Endothelial cell of umbilical vein (primary cell): ENCODE results near the gene TUNAR. TPM values are rescaled to one million over a fixed set of nuclear protein-coding genes. Genes with fewer than 3 reads are reported as not detected.

Source experiments
- BruUV-seq: library from RNA; stranded (reverse); fragments of 400-500 nt; replicated peaks from 2 replicates; lab custom pipeline; 2021; lab: Mats Ljungman, UMichigan
- CTCF ChIA-PET: fragments of 300-600, 350-600 bp; sonication (Branson Sonifier 250); formaldehyde crosslinking; loops from one replicate; lab custom pipeline; 2021; ENCODE audit warnings: antibody characterized with exemption, inconsistent platforms; lab: Charles Lee
- POLR2A ChIA-PET: fragments of 300-600, 350-600 bp; sonication (Branson Sonifier 250); formaldehyde crosslinking; loops from one replicate; lab custom pipeline; 2021; ENCODE audit warnings: antibody characterized with exemption, inconsistent platforms; lab: Charles Lee
- DNase-seq: peaks from one replicate; pipeline ENCODE4 v3.0.0-alpha.2; 2011; ENCODE audit warnings: low read depth, low spot score
- FAIRE-seq: peaks from 2 replicates; lab custom pipeline; 2011; peaks lifted over from hg19 to GRCh38; lab: Jason Lieb, UNC
- H2AFZ ChIP-seq: 2 replicates; pipeline ENCODE4 v1.6.0; 2012; ENCODE audit warnings: low read depth, low read length, control low read depth, inconsistent platforms
- H3K27ac ChIP-seq: 2 replicates; pipeline ENCODE4 v1.5.1; 2011; ENCODE audit warnings: low read depth, mild to moderate bottlenecking, control low read depth, low read length, moderate library complexity; ENCODE audit not compliant: insufficient read depth
- H3K27me3 ChIP-seq, 2 experiments: 2 replicates each; pipeline versions ENCODE4 v1.6.0 to v1.6.1; 2011; ENCODE audit warnings: low read length in 2 of 2, mixed read lengths in 1 of 2; ENCODE audit not compliant: control insufficient read depth in 2 of 2, insufficient read depth in 2 of 2
- H3K36me3 ChIP-seq, 2 experiments: 2 replicates in 1 of 2; 3 replicates in 1 of 2; pipeline ENCODE4 v1.5.1; 2011; ENCODE audit warnings: low read length in 2 of 2, mild to moderate bottlenecking in 1 of 2, moderate library complexity in 1 of 2; ENCODE audit not compliant: control insufficient read depth in 2 of 2, insufficient read depth in 2 of 2; ENCODE audit errors: extremely low read depth in 1 of 2
- H3K4me1 ChIP-seq: 3 replicates; pipeline ENCODE4 v1.5.1; 2011; ENCODE audit warnings: mild to moderate bottlenecking, low read length; ENCODE audit not compliant: control insufficient read depth, insufficient read depth; ENCODE audit errors: extremely low read depth
- H3K4me2 ChIP-seq: 2 replicates; pipeline ENCODE4 v1.6.1; 2011; ENCODE audit warnings: low read length, control low read depth, mixed read lengths; ENCODE audit not compliant: insufficient read depth
- H3K4me3 ChIP-seq, 3 experiments: fragments of 200-600 bp in 1 of 3; sonication (generic), shearing (Covaris generic) in 1 of 3; replicated peaks in 1 of 3; 2 replicates each; pipeline ENCODE4 v1.5.1; 2011 to 2016; ENCODE audit warnings: control low read depth in 3 of 3, low read length in 3 of 3, mild to moderate bottlenecking in 2 of 3, inconsistent platforms in 1 of 3, low read depth in 1 of 3, moderate library complexity in 1 of 3; ENCODE audit not compliant: insufficient read depth in 1 of 3
- H3K79me2 ChIP-seq: 2 replicates; pipeline ENCODE4 v1.6.0; 2012; ENCODE audit warnings: low read length, inconsistent platforms; ENCODE audit not compliant: control insufficient read depth, insufficient read depth
- H3K9ac ChIP-seq: replicated peaks from 2 replicates; pipeline ENCODE3; 2011; ENCODE audit warnings: low read length, control low read depth; ENCODE audit not compliant: insufficient read depth; ENCODE audit errors: extremely low read depth
- H3K9me1 ChIP-seq: replicated peaks from 3 replicates; pipeline ENCODE4 v1.6.0; 2011; ENCODE audit warnings: mild to moderate bottlenecking, low read length; ENCODE audit not compliant: control insufficient read depth, insufficient read depth; ENCODE audit errors: extremely low read depth
- H3K9me3 ChIP-seq: replicated peaks from 2 replicates; pipeline ENCODE4 v1.5.1; 2012; ENCODE audit warnings: low read length, inconsistent platforms; ENCODE audit not compliant: control insufficient read depth, insufficient read depth
- H4K20me1 ChIP-seq: replicated peaks from 2 replicates; pipeline ENCODE3; 2011; ENCODE audit warnings: mild to moderate bottlenecking, low read length; ENCODE audit not compliant: control insufficient read depth, insufficient read depth; ENCODE audit errors: extremely low read depth
- CTCF ChIP-seq, 2 donors: IDR thresholded peaks; 1 replicate in 1 of 2; 2 replicates in 1 of 2; pipeline ENCODE4 v1.5.1; 2011; ENCODE audit warnings: low read length in 2 of 2, mild to moderate bottlenecking in 2 of 2, moderate library complexity in 2 of 2, control low read depth in 1 of 2, inconsistent platforms in 1 of 2, low read depth in 1 of 2; ENCODE audit not compliant: insufficient read depth in 1 of 2; ENCODE audit errors: extremely low read depth in 1 of 2
- EZH2 ChIP-seq: IDR thresholded peaks from 2 replicates; pipeline ENCODE4 v1.6.1; 2012; ENCODE audit warnings: borderline replicate concordance, low read depth, mild to moderate bottlenecking, moderate library complexity, low read length, inconsistent platforms; ENCODE audit not compliant: severe bottlenecking
- FOS ChIP-seq: IDR thresholded peaks from 2 replicates; pipeline ENCODE4 v1.6.1; 2011; ENCODE audit warnings: mild to moderate bottlenecking, low read length, moderate library complexity, borderline replicate concordance; ENCODE audit not compliant: insufficient read depth
- GATA2 ChIP-seq: IDR thresholded peaks from 2 replicates; pipeline ENCODE4 v1.7.0; 2011; ENCODE audit warnings: low read depth, mild to moderate bottlenecking, moderate library complexity, mixed read lengths, low read length; ENCODE audit not compliant: insufficient read length, insufficient read depth
- MAX ChIP-seq: IDR thresholded peaks from 2 replicates; pipeline ENCODE4 v1.6.1; 2011; ENCODE audit not compliant: insufficient read depth, insufficient read length
- MYC ChIP-seq: IDR thresholded peaks from one replicate; pipeline ENCODE4 v1.6.1; 2011; ENCODE audit warnings: mild to moderate bottlenecking, low read depth, low read length
- dilution Hi-C: fragments of 300-500 bp; cut with MboI; formaldehyde crosslinking; loops from one replicate; pipeline ENCODE4 v1.15.0; 2019; ENCODE audit warnings: low sequenced_read_pairs; ENCODE audit not compliant: extremely low pct_ligation_motif_present
- intact Hi-C: fragments of 100-400 bp; cut with micrococcal nuclease; formaldehyde crosslinking; loops from one replicate; pipeline ENCODE4 v1.10.0; 2022
- polyA plus RNA-seq, 4 experiments: library from polyadenylated mRNA; depleted of rRNA in 3 of 4; stranded (reverse) in 3 of 4; unstranded in 1 of 4; fragments of >200 nt; gene quantifications; 2 replicates each; pipeline versions ENCODE4 v1.2.1 to v1.2.3, GENCODE V29; 2011 to 2012; ENCODE audit warnings: missing spikeins in 1 of 4
- total RNA-seq: library from RNA; stranded (reverse); gene quantifications from 2 replicates; pipeline ENCODE4 v1.2.3, GENCODE V29; 2021

The TUNAR gene
- total and polyA plus RNA-seq, 2 donors (not counting 3 experiments of a cell fraction or from before 2014, with no cell fraction given) = not detected

- intact Hi-C loops = no loop called here
- no peak overlapping the region for H3K4me3 ChIP-seq
- H3K9me3 ChIP-seq = no peaks in the 10 kb centered on the region
- H3K27ac ChIP-seq = no peak overlapping the region
- no peaks in the 10 kb centered on the region for H3K79me2 ChIP-seq
- no peaks in the 10 kb centered on the region for H3K36me3 ChIP-seq
- no peak for TF ChIP-seq EZH2
- no peak for TF ChIP-seq MAX
- no peak for TF ChIP-seq CTCF (IDR thresholded peaks at IDR 0.05; ENCODE audit: extremely low read depth in 1 of 2, insufficient read depth in 1 of 2, low read depth in 1 of 2, low read length in 2 of 2)
- TF ChIP-seq MYC = no peak
- no peak for TF ChIP-seq FOS
- no peak for TF ChIP-seq GATA2
- ChIA-PET POLR2A (no interaction called here), CTCF (no interaction called here)
- no peak overlapping the region for H3K9ac ChIP-seq
- H2AFZ ChIP-seq = no peak overlapping the region
- H3K4me1 ChIP-seq = no peaks in the 10 kb centered on the region
- BruUV-seq = no TSS peak
- dilution Hi-C loops = no loop called here
- H3K9me1 ChIP-seq = no peaks in the 10 kb centered on the region
- no peak overlapping the region for H3K4me2 ChIP-seq
- FAIRE-seq = no peak
- peaks cover 0 to 2% of the 10 kb centered on the region in 2 experiments for H3K27me3 ChIP-seq
- DNase-seq = no peak
- H4K20me1 ChIP-seq = no peaks in the 10 kb centered on the region
These were observed 5.9 kb upstream of the TUNAR start for GRCh38 chr14:95870772-95871171.
